Nephron progenitor cell (in vitro differentiated cells): ENCODE data around the gene PCNA.
A peak's percentile ranks its signal among the peaks of the same experiment; 100 is the strongest.

Source experiments
- DNase-seq: peaks from one replicate; pipeline ENCODE4 v3.0.0; 2021
- H3K27ac Mint-ChIP-seq: 2 replicates; pipeline ENCODE4 v1.8.0; 2021; ENCODE audit warnings: mild to moderate bottlenecking, moderate library complexity, mixed read lengths
- H3K27me3 Mint-ChIP-seq: 2 replicates; pipeline ENCODE4 v1.8.0; 2021; ENCODE audit warnings: mild to moderate bottlenecking, low read depth, mixed read lengths; ENCODE audit not compliant: poor library complexity
- H3K36me3 Mint-ChIP-seq: 2 replicates; pipeline ENCODE4 v1.8.0; 2021; ENCODE audit warnings: low read depth, mixed read lengths
- H3K4me1 Mint-ChIP-seq: 2 replicates; pipeline ENCODE4 v1.8.0; 2021; ENCODE audit warnings: mixed read lengths
- H3K4me3 Mint-ChIP-seq: 2 replicates; pipeline ENCODE4 v1.8.0; 2021; ENCODE audit warnings: mild to moderate bottlenecking, moderate library complexity, mixed read lengths
- H3K9me3 Mint-ChIP-seq: 2 replicates; pipeline ENCODE4 v1.8.0; 2021; ENCODE audit warnings: mild to moderate bottlenecking, moderate library complexity, mixed read lengths
- TF ChIP-seq, protein P1 (sequence below): fragments of 200-600 bp; sonication (generic); IDR thresholded peaks from 2 replicates; pipeline ENCODE4 v1.5.0; 2021; ENCODE audit warnings: antibody characterized with exemption

The PCNA gene

DNA sequence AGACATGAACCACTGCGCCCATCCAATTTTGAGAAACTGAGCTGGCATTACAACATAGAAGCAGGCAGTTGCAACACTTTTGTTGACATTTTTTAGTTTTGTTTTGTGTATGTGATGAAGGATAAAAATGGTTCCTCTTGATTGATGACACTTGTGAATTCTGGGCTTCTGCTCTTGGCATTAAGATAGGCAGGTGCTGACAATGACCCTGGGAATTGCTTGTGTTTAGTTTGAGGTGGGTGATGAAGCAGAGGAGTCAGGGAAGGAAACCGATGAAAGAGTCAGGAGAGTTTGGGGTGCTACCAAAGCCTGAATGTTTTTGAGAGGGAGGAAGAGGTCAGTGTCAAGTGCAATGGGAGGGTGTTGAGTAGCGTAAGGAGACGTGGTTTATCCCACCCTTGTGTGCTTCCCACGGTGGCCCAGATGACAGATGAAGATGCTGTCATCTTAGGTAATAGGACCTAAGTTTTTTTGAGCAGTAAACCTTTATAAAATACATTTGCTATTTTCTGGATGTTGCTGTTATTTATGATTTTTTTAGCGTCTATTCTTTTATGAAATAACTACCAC lies 26.4 kb upstream of the PCNA start:
- H3K36me3 Mint-ChIP-seq = peaks cover 14% of the 10 kb centered on the region
- DNase-seq = no peak
- H3K4me3 Mint-ChIP-seq = peak overlapping the region; percentile 26
- H3K9me3 Mint-ChIP-seq = no peaks in the 10 kb centered on the region
- peaks cover 4% of the 10 kb centered on the region for H3K27me3 Mint-ChIP-seq
- H3K4me1 Mint-ChIP-seq = peaks cover 62% of the 10 kb centered on the region
- TF ChIP-seq, protein P1, sequence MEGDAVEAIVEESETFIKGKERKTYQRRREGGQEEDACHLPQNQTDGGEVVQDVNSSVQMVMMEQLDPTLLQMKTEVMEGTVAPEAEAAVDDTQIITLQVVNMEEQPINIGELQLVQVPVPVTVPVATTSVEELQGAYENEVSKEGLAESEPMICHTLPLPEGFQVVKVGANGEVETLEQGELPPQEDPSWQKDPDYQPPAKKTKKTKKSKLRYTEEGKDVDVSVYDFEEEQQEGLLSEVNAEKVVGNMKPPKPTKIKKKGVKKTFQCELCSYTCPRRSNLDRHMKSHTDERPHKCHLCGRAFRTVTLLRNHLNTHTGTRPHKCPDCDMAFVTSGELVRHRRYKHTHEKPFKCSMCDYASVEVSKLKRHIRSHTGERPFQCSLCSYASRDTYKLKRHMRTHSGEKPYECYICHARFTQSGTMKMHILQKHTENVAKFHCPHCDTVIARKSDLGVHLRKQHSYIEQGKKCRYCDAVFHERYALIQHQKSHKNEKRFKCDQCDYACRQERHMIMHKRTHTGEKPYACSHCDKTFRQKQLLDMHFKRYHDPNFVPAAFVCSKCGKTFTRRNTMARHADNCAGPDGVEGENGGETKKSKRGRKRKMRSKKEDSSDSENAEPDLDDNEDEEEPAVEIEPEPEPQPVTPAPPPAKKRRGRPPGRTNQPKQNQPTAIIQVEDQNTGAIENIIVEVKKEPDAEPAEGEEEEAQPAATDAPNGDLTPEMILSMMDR = no peak
- peak overlapping the region; percentile 79 for H3K27ac Mint-ChIP-seq

GRCh38 chr20:5145365-5146098 lies 25.8 kb upstream of the PCNA start:
- TF ChIP-seq, protein P1 = no peak
- Mint-ChIP-seq H3K27ac (peak overlapping the region; percentile 70), H3K9me3 (no peaks in the 10 kb centered on the region), H3K4me3 (no peak overlapping the region), H3K36me3 (peaks cover 14% of the 10 kb centered on the region), H3K27me3 (peaks cover 4% of the 10 kb centered on the region), H3K4me1 (peaks cover 62% of the 10 kb centered on the region)
- DNase-seq = no peak

- Mint-ChIP-seq H3K36me3 (peaks cover 14% of the 10 kb centered on the region), H3K27me3 (peaks cover 4% of the 10 kb centered on the region), H3K4me3 (no peak overlapping the region), H3K9me3 (no peaks in the 10 kb centered on the region), H3K4me1 (peaks cover 45% of the 10 kb centered on the region), H3K27ac (no peak overlapping the region)
- no peak for DNase-seq
- TF ChIP-seq, protein P1 = no peak
Measured at GRCh38 chr20:5143851-5144250, 24.1 kb upstream of the PCNA start.

- no peaks in the 10 kb centered on the region for H3K9me3 Mint-ChIP-seq
- H3K4me1 Mint-ChIP-seq = peaks cover 30% of the 10 kb centered on the region
- peaks cover 4% of the 10 kb centered on the region for H3K27me3 Mint-ChIP-seq
- no peak overlapping the region for H3K4me3 Mint-ChIP-seq
- TF ChIP-seq, protein P1 = no peak
- H3K36me3 Mint-ChIP-seq = peaks cover 14% of the 10 kb centered on the region
- H3K27ac Mint-ChIP-seq = peak overlapping the region; percentile 49
- no peak for DNase-seq
Measured at GRCh38 chr20:5141615-5142014, 21.9 kb upstream of the PCNA start.

DNA sequence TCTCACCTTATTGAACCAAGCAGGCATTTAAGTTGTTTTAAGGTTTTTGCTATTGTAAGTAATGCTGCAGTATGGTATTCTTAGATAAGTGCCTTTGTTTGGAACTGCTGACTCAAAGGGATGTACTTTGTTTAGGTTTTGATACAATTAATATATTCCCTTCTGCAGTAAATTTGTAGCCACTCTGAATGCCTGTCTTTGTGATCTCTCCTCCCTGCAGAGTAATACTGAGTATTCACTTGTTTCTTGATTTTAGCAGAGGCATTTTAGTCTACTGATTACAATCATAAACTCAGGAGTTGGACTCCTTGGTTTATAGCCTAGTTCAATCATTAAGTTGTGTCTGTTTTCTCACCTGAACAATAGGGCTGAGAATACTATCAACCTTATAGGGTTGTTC lies 20.4 kb upstream of the PCNA start:
- H3K27ac Mint-ChIP-seq = no peak overlapping the region
- H3K4me1 Mint-ChIP-seq = peaks cover 29% of the 10 kb centered on the region
- H3K9me3 Mint-ChIP-seq = no peaks in the 10 kb centered on the region
- peaks cover under 1% of the 10 kb centered on the region for H3K27me3 Mint-ChIP-seq
- DNase-seq = no peak
- peaks cover 9% of the 10 kb centered on the region for H3K36me3 Mint-ChIP-seq
- TF ChIP-seq, protein P1 = no peak
- no peak overlapping the region for H3K4me3 Mint-ChIP-seq

GRCh38 chr20:5136096-5136495 lies 16.3 kb upstream of the PCNA start:
- no peaks in the 10 kb centered on the region for H3K36me3 Mint-ChIP-seq
- DNase-seq = no peak
- no peak overlapping the region for H3K4me3 Mint-ChIP-seq
- H3K9me3 Mint-ChIP-seq = no peaks in the 10 kb centered on the region
- peaks cover 26% of the 10 kb centered on the region for H3K4me1 Mint-ChIP-seq
- H3K27me3 Mint-ChIP-seq = no peaks in the 10 kb centered on the region
- TF ChIP-seq, protein P1 = no peak
- peak overlapping the region; percentile 67 for H3K27ac Mint-ChIP-seq
